ES-I3 (cell line): ENCODE measurements around the gene NPC1.

ENCODE experiments used
- H3K36me3 ChIP-seq: 2 replicates; pipeline ENCODE4 v1.6.1; 2013; ENCODE audit warnings: mild to moderate bottlenecking, low read length, control low read depth, moderate library complexity; ENCODE audit not compliant: insufficient read depth
- H3K4me1 ChIP-seq: 2 replicates; pipeline ENCODE4 v1.6.1; 2013; ENCODE audit warnings: mild to moderate bottlenecking, control low read depth, low read length; ENCODE audit not compliant: insufficient read depth
- H3K9ac ChIP-seq: 2 replicates; pipeline ENCODE4 v1.6.1; 2013; ENCODE audit warnings: low read depth, mild to moderate bottlenecking, low read length, moderate library complexity
- H3K9me3 ChIP-seq: 2 replicates; pipeline ENCODE4 v1.6.1; 2013; ENCODE audit warnings: mild to moderate bottlenecking, low read length, moderate library complexity; ENCODE audit not compliant: control insufficient read depth, insufficient read depth

The NPC1 gene

DNA sequence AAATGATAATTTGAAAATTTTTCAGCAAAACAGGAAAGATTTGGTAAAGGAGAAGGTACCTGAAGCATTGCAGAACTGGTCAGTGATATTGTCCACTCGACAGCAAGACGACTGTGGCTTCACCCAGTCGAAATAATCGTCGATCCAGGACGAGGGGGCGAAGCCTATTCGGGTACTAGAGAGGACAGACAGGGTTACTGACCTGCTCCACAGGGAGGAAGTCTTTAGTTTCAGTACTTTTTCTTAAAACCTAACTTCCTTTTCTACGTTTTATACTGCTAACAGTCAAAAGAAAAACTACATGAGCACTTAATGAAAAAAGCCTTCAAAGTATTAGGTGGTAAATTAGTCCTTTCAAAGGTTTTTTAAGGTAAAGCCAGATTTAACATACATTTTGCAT lies 47.0 kb downstream of the NPC1 start:
- H3K9me3 ChIP-seq, result no peaks in the 10 kb centered on the region
- no peak overlapping the region for H3K9ac ChIP-seq
- peaks cover 55% of the 10 kb centered on the region for H3K36me3 ChIP-seq
- H3K4me1 ChIP-seq, result no peaks in the 10 kb centered on the region

GRCh38 chr18:23538870-23539269 lies 47.4 kb downstream of the NPC1 start:
- Histone ChIP-seq H3K9me3 (no peaks in the 10 kb centered on the region), H3K9ac (no peak overlapping the region), H3K36me3 (peaks cover 54% of the 10 kb centered on the region), H3K4me1 (no peaks in the 10 kb centered on the region)

GRCh38 chr18:23538001-23538400 lies 48.3 kb downstream of the NPC1 start:
- peaks cover 54% of the 10 kb centered on the region for H3K36me3 ChIP-seq
- no peaks in the 10 kb centered on the region for H3K4me1 ChIP-seq
- H3K9ac ChIP-seq, result no peak overlapping the region
- H3K9me3 ChIP-seq, result no peaks in the 10 kb centered on the region

GRCh38 chr18:23537274-23537673 lies 49.0 kb downstream of the NPC1 start:
- Histone ChIP-seq H3K9ac (no peak overlapping the region), H3K9me3 (no peaks in the 10 kb centered on the region), H3K4me1 (no peaks in the 10 kb centered on the region), H3K36me3 (peaks cover 49% of the 10 kb centered on the region)

DNA sequence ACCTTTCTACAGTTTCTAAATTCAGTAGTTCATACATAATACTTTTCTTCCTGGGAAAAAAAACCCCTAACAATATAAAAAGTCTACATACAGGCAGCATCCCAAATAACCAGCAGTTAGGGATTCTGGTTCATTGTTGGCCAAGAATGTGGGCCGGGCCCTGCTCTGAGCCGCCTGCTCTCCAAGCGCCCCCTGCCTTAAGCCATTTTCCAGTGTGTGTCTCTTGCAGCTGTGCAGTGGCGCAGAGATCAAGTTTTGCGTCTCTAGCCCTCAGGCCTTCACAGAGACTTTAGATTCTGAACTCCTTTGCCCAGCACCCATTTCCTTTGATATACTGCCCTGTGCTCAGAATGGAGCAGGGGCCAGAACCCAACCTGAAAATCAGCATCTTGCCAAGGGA lies 50.1 kb downstream of the NPC1 start:
- peaks cover 55% of the 10 kb centered on the region for H3K36me3 ChIP-seq
- no peaks in the 10 kb centered on the region for H3K9me3 ChIP-seq
- no peaks in the 10 kb centered on the region for H3K4me1 ChIP-seq
- H3K9ac ChIP-seq, result no peak overlapping the region

DNA sequence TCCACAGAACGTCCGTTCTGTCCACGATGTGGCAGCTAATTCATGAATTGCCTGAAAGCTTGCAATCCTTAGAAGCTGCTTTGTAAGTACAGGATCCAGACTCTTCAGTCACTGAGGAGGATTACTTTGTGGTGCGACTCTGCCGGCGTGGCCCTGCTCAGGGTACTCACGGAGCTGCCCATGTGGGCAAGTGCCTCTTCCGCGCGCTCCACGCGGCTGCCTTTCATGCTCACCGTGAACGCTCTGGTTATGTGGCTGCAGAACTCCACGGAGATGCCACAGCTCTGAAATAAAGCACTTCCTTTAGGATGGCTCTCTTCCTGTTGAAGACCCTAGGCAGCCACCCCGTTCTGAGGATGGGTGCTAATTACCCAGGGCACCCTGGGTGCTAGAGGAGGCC lies 52.0 kb downstream of the NPC1 start:
- no peaks in the 10 kb centered on the region; the same call in 1 of the 2 replicates for H3K4me1 ChIP-seq
- H3K9ac ChIP-seq, result no peak overlapping the region
- no peaks in the 10 kb centered on the region for H3K9me3 ChIP-seq
- peaks cover 54% of the 10 kb centered on the region for H3K36me3 ChIP-seq

DNA sequence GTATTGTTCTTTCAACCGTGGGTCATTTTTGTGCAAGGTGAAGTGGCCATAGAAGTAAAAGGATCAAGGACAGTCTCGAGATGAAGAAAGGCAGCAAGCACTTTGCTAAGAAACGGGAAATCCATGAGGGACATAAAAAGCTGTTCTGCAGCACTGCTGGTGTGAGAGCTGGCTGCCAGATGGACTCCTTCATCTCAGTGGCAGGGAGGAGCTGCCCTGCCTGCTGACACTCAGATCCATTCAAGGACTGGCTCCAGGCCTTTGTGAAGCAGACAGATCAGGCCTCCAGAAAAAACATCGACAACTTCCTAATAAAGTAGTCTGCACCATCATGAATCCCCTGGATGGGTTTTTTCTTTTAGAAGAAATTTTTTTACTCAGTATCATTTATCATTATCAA lies 53.5 kb downstream of the NPC1 start:
- H3K4me1 ChIP-seq, result no peaks in the 10 kb centered on the region; the same call in 1 of the 2 replicates
- no peaks in the 10 kb centered on the region for H3K9me3 ChIP-seq
- H3K36me3 ChIP-seq, result peaks cover 56% of the 10 kb centered on the region
- no peak overlapping the region for H3K9ac ChIP-seq

DNA sequence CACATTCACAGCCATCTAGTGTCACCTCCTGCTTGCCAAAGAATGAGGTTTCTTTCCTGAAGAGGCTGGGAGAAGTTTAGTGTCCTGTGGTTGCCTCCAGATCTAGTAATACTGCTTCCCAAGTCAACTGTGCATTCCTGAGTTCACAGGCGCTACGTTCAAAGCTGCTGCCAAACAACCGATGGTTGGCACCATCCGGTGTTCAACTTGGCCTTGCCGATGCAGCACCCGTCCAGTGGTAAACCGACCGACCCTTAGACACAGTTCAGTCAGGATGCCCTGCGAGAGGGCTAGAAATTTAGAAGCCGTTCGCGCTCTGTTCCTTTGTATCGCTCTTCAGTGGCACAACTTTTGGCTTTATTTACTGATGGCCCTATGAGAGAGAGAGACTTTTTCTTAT lies 54.4 kb downstream of the NPC1 start:
- peaks cover 51% of the 10 kb centered on the region for H3K36me3 ChIP-seq
- no peak overlapping the region for H3K9ac ChIP-seq
- no peaks in the 10 kb centered on the region; the same call in 1 of the 2 replicates for H3K4me1 ChIP-seq
- H3K9me3 ChIP-seq, result no peaks in the 10 kb centered on the region

DNA sequence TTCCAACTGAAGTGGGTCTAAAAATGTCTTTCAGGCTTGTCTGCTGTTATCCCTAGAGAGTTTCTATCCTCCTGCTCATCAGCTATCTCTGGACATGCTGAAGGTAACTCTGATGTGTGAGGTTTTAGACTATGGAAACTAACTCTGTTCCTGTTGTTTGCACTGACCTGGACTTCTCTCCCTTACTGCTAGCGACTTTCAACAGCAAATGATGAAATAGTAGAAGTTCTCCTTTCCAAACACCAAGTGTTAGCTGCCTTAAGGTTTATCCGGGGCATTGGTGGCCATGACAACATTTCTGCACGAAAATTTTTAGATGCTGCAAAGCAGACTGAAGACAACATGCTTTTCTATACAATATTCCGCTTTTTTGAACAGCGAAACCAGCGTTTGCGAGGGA lies 56.1 kb downstream of the NPC1 start:
- H3K9ac ChIP-seq, result no peak overlapping the region
- H3K4me1 ChIP-seq, result no peaks in the 10 kb centered on the region; the same call in 1 of the 2 replicates
- peaks cover 50% of the 10 kb centered on the region for H3K36me3 ChIP-seq
- H3K9me3 ChIP-seq, result no peaks in the 10 kb centered on the region; the same call in 1 of the 2 replicates

DNA sequence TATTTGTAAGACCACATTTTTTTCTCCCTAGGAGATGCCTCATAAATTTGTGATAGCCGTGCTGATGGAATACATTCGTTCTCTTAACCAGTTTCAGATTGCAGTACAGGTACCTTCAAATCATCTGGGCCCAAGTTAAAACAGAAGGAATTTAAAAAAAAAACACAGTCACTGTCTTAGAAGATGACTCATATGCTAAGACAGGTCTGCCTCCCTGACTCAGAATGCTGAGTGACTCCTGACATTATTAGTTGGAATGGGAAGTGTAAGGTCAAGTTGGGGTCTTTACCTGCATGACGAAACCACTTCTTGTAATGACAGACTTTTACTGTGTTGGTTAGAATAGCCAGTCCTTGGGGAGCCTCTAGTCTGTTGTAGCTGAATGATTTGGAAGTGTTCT lies 56.7 kb downstream of the NPC1 start:
- Histone ChIP-seq H3K9me3 (no peaks in the 10 kb centered on the region; the same call in 1 of the 2 replicates), H3K36me3 (peaks cover 46% of the 10 kb centered on the region), H3K9ac (no peak overlapping the region), H3K4me1 (no peaks in the 10 kb centered on the region; the same call in 1 of the 2 replicates)

DNA sequence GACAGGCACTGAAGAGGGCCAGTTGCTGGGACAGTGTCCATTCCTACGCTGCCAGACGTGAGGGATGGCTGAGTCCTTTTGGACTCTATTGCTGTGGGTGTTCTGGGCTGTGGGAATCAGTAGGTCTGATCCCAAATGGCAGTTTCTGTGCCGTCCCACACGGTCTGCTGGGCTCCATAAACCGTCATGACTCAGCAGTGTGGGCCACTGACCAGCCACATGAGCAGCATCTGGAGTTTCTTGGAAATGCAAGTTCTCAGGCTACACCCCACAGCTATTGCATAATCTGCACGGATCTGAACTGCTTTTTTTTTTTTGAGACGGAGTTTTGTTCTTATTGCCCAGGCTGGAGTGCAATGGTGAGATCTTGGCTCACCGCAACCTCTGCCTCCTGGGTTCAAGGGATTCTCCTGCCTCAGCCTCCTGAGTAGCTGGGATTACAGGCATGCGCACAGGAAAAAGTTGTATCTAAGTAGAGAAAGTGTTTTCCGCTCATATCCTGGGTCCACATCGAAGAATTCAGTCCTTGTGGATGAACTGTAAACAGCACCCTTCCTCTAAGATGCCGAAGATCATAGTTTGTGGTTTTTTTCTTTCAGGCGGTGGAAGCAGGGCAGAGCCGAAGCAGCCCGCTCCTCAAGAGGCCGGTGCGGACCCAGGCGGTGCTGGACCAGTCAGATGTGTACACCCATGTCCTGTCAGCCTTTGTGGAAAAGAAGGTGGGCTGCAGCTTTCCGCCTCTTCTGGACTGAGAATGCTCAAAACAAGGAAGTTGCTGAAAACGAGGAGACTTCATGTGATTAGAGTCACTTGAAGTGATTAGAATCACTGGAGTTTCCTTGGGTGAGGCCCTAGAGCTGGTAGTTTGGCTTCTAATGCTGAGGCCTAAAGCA lies 57.5 kb downstream of the NPC1 start:
- no peaks in the 10 kb centered on the region; the same call in 1 of the 2 replicates for H3K4me1 ChIP-seq
- H3K9ac ChIP-seq, result no peak overlapping the region
- peaks cover 46% of the 10 kb centered on the region for H3K36me3 ChIP-seq
- no peaks in the 10 kb centered on the region; the same call in 1 of the 2 replicates for H3K9me3 ChIP-seq

GRCh38 chr18:23526501-23527063 lies 59.7 kb downstream of the NPC1 start:
- Histone ChIP-seq H3K9ac (no peak overlapping the region), H3K4me1 (no peaks in the 10 kb centered on the region; the same call in 1 of the 2 replicates), H3K9me3 (no peaks in the 10 kb centered on the region; the same call in 1 of the 2 replicates), H3K36me3 (peaks cover 44% of the 10 kb centered on the region)

DNA sequence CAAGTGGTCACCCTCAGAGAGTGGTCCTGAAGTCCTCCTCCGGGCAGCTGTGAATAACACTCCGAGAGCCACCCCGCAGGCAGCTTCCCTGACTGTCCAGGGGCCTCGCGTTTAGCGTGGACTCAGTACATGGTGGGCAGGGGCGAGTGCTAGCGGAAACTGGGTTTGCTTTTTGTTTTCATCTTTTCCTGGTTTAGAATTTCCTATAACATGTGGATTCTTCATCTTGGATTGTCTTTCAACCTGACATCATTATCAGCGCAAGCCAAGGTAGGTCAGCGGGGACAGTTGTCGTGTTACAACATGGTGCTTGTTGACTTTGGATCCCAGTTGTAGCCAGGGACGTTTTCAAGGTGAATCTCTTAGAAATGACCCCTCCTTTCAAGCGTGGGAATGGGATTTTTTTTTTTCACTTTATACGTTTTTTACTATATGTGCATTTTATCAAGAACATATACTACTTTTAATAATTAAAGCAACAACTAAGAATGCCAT lies 62.0 kb downstream of the NPC1 start:
- Histone ChIP-seq H3K9me3 (no peaks in the 10 kb centered on the region; the same call in 1 of the 2 replicates), H3K9ac (no peak overlapping the region), H3K36me3 (peaks cover 38% of the 10 kb centered on the region), H3K4me1 (peaks cover 6% of the 10 kb centered on the region)

- no peaks in the 10 kb centered on the region; the same call in 1 of the 2 replicates for H3K9me3 ChIP-seq
- peaks cover 36% of the 10 kb centered on the region for H3K36me3 ChIP-seq
- H3K4me1 ChIP-seq, result peaks cover 6% of the 10 kb centered on the region; the same call in 1 of the 2 replicates
- no peak overlapping the region for H3K9ac ChIP-seq
Measured at GRCh38 chr18:23523429-23524212, 62.7 kb downstream of the NPC1 start.
